GM23338 (cell line): ENCODE results near the gene KIF3B.
"Not testable (repeated sequence)": the region's sequence is repeated elsewhere in the genome, so short reads cannot be mapped to it uniquely, and the experiment has no call there.

ENCODE experiments used
- EZH2 ChIP-seq: fragments of 200-600 bp; sonication (generic); IDR thresholded peaks from one replicate; pipeline ENCODE4 v1.8.0; 2017; ENCODE audit warnings: antibody characterized with exemption, mild to moderate bottlenecking, low read depth; ENCODE audit not compliant: unreplicated experiment
- EZH2phosphoT487 ChIP-seq: fragments of 200-600 bp; sonication (generic); IDR thresholded peaks from one replicate; pipeline ENCODE4 v1.8.1; 2018; ENCODE audit warnings: antibody characterized with exemption; ENCODE audit not compliant: unreplicated experiment
- NANOG ChIP-seq: IDR thresholded peaks from 2 replicates; pipeline ENCODE4 v1.6.1; 2016; ENCODE audit warnings: antibody characterized with exemption, borderline replicate concordance
- POLR2AphosphoS5 ChIP-seq: IDR thresholded peaks from 2 replicates; pipeline ENCODE4 v1.6.1; 2016; ENCODE audit warnings: antibody characterized with exemption, low read depth
- ZNF331 ChIP-seq: fragments of 250-450 bp; sonication (Bioruptor Pico); IDR thresholded peaks from 2 replicates; pipeline ENCODE4 v1.5.0; 2020; ENCODE audit warnings: low read depth, mild to moderate bottlenecking, moderate library complexity
- TF ChIP-seq, protein P1 (sequence below), 2 experiments: fragments of 200-600 bp in 1 of 2; sonication (generic) in 1 of 2; conservative IDR thresholded peaks; 2 replicates each; pipeline versions ENCODE4 v1.5.1 to v1.6.1; 2016 to 2017; ENCODE audit warnings: antibody characterized with exemption in 2 of 2, low read depth in 2 of 2, mild to moderate bottlenecking in 2 of 2, moderate library complexity in 1 of 2
- TF ChIP-seq, protein P2 (sequence below): IDR thresholded peaks from one replicate; pipeline ENCODE4 v1.6.1; 2018; ENCODE audit warnings: antibody characterized with exemption; ENCODE audit not compliant: unreplicated experiment

- TF ChIP-seq, protein P1, sequence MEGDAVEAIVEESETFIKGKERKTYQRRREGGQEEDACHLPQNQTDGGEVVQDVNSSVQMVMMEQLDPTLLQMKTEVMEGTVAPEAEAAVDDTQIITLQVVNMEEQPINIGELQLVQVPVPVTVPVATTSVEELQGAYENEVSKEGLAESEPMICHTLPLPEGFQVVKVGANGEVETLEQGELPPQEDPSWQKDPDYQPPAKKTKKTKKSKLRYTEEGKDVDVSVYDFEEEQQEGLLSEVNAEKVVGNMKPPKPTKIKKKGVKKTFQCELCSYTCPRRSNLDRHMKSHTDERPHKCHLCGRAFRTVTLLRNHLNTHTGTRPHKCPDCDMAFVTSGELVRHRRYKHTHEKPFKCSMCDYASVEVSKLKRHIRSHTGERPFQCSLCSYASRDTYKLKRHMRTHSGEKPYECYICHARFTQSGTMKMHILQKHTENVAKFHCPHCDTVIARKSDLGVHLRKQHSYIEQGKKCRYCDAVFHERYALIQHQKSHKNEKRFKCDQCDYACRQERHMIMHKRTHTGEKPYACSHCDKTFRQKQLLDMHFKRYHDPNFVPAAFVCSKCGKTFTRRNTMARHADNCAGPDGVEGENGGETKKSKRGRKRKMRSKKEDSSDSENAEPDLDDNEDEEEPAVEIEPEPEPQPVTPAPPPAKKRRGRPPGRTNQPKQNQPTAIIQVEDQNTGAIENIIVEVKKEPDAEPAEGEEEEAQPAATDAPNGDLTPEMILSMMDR (conservative IDR thresholded peaks at IDR 0.05; ENCODE audit: low read depth in 2 of 2) = not testable (repeated sequence)
- TF ChIP-seq EZH2phosphoT487; EZH2; POLR2AphosphoS5; NANOG; ZNF331 (CRISPR knock-in tag): not testable (repeated sequence)
- TF ChIP-seq, protein P2, sequence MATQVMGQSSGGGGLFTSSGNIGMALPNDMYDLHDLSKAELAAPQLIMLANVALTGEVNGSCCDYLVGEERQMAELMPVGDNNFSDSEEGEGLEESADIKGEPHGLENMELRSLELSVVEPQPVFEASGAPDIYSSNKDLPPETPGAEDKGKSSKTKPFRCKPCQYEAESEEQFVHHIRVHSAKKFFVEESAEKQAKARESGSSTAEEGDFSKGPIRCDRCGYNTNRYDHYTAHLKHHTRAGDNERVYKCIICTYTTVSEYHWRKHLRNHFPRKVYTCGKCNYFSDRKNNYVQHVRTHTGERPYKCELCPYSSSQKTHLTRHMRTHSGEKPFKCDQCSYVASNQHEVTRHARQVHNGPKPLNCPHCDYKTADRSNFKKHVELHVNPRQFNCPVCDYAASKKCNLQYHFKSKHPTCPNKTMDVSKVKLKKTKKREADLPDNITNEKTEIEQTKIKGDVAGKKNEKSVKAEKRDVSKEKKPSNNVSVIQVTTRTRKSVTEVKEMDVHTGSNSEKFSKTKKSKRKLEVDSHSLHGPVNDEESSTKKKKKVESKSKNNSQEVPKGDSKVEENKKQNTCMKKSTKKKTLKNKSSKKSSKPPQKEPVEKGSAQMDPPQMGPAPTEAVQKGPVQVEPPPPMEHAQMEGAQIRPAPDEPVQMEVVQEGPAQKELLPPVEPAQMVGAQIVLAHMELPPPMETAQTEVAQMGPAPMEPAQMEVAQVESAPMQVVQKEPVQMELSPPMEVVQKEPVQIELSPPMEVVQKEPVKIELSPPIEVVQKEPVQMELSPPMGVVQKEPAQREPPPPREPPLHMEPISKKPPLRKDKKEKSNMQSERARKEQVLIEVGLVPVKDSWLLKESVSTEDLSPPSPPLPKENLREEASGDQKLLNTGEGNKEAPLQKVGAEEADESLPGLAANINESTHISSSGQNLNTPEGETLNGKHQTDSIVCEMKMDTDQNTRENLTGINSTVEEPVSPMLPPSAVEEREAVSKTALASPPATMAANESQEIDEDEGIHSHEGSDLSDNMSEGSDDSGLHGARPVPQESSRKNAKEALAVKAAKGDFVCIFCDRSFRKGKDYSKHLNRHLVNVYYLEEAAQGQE = not testable (repeated sequence)
Observed at GRCh38 chr20:32323761-32324160, 46.3 kb downstream of the KIF3B start.
